PC-9 (cell line): ENCODE data around the gene AK9. TPM values are rescaled to one million over a fixed set of nuclear protein-coding genes. Genes with fewer than 3 reads are reported as not detected.

Source experiments
- Bru-seq: library from RNA; stranded (reverse); fragments of 400-500 nt; gene quantifications from one replicate; lab custom pipeline; 2021; lab: Mats Ljungman, UMichigan
- BruChase-seq, 2 experiments: library from RNA; stranded (reverse); fragments of 400-500 nt; gene quantifications; one replicate each; lab custom pipeline; 2021; lab: Mats Ljungman, UMichigan
- BruUV-seq: library from RNA; stranded (reverse); fragments of 400-500 nt; replicated peaks from 2 replicates; lab custom pipeline; 2021; lab: Mats Ljungman, UMichigan
- CTCF ChIA-PET: fragments of 300-600 bp; sonication (Branson Sonifier 250); formaldehyde crosslinking; loops from one replicate; lab custom pipeline; 2022; ENCODE audit warnings: antibody characterized with exemption; lab: Charles Lee
- POLR2A ChIA-PET: fragments of 300-600 bp; sonication (Branson Sonifier 250); formaldehyde crosslinking; loops from one replicate; lab custom pipeline; 2022; ENCODE audit warnings: antibody characterized with exemption; ENCODE audit not compliant: unreplicated experiment; lab: Charles Lee
- DNase-seq, 2 experiments: peaks; one replicate each; pipeline versions ENCODE4 v3.0.0 to v3.0.0-alpha.2; 2015 to 2022; ENCODE audit warnings: mixed read lengths in 1 of 2
- H2AFZ ChIP-seq: fragments of 200-600 bp; sonication (generic); 2 replicates; pipeline ENCODE4 v1.8.1; 2017; ENCODE audit warnings: antibody characterized with exemption
- H3F3A ChIP-seq: fragments of 200-600 bp; sonication (generic); 2 replicates; pipeline ENCODE4 v1.8.1; 2017; ENCODE audit warnings: antibody characterized with exemption, mild to moderate bottlenecking, low read depth; ENCODE audit not compliant: insufficient read depth
- H3K27ac ChIP-seq: fragments of 200-600 bp; sonication (generic); 2 replicates; pipeline ENCODE4 v1.6.1; 2016; ENCODE audit warnings: mixed run types
- H3K27me3 ChIP-seq: fragments of 200-600 bp; sonication (generic); 2 replicates; pipeline ENCODE4 v1.6.1; 2016; ENCODE audit warnings: low read depth, mixed run types; ENCODE audit not compliant: insufficient read depth
- H3K36me3 ChIP-seq: fragments of 200-600 bp; sonication (generic); 2 replicates; pipeline ENCODE4 v1.6.1; 2016; ENCODE audit warnings: low read depth, mixed run types
- H3K4me1 ChIP-seq: fragments of 200-600 bp; sonication (generic); replicated peaks from 2 replicates; pipeline ENCODE4 v1.6.1; 2016; ENCODE audit warnings: mixed run types; ENCODE audit not compliant: insufficient read depth
- H3K4me2 ChIP-seq: fragments of 200-600 bp; sonication (generic); 2 replicates; pipeline ENCODE4 v1.6.1; 2017; ENCODE audit warnings: mixed run types
- H3K4me3 ChIP-seq: fragments of 200-600 bp; sonication (generic); 2 replicates; pipeline ENCODE4 v1.6.1; 2016; ENCODE audit warnings: mixed run types
- H3K79me2 ChIP-seq: fragments of 200-600 bp; sonication (generic); 2 replicates; pipeline ENCODE4 v1.6.1; 2017; ENCODE audit warnings: low read depth, mixed run types
- H3K9me2 ChIP-seq: fragments of 200-600 bp; sonication (generic); 2 replicates; pipeline ENCODE4 v1.8.1; 2017; ENCODE audit warnings: mild to moderate bottlenecking; ENCODE audit not compliant: insufficient read depth
- H3K9me3 ChIP-seq: fragments of 200-600 bp; sonication (generic); 2 replicates; pipeline ENCODE4 v1.8.1; 2016; ENCODE audit warnings: low read depth; ENCODE audit not compliant: insufficient read depth
- H4K20me1 ChIP-seq: fragments of 200-600 bp; sonication (generic); 2 replicates; pipeline ENCODE4 v1.8.1; 2017; ENCODE audit not compliant: insufficient read depth
- EZH2 ChIP-seq: fragments of 200-600 bp; sonication (generic); IDR thresholded peaks from 2 replicates; pipeline ENCODE4 v1.8.0; 2017; ENCODE audit warnings: antibody characterized with exemption, low read depth
- intact Hi-C: fragments of 100-400 bp; cut with micrococcal nuclease; formaldehyde crosslinking; loops from one replicate; pipeline ENCODE4 v1.10.0; 2022; ENCODE audit not compliant: unreplicated experiment
- long read RNA-seq: library from polyadenylated mRNA; stranded (forward); transcript quantifications from one replicate; pipeline ENCODE4 v2.0.0, GENCODE V29; 2022
- total RNA-seq: library from RNA; stranded (reverse); gene quantifications from 2 replicates; pipeline ENCODE4 v1.2.3, GENCODE V29; 2021
- TF ChIP-seq, protein P1 (sequence below): fragments of 200-600 bp; sonication (generic); conservative IDR thresholded peaks from 2 replicates; pipeline ENCODE4 v1.6.1; 2017; ENCODE audit warnings: mixed run types, antibody characterized with exemption, mild to moderate bottlenecking, moderate library complexity

AK9 gene
- total RNA-seq (6.4 and 7.4 TPM in 2 replicates), Bru-seq, nascent RNA (percentile 40 among the genes with signal in this experiment), BruChase-seq, experiment 1, labeled RNA remaining after a 2-hour chase (percentile 38 among the genes with signal in this experiment), BruChase-seq, experiment 2, labeled RNA remaining after a 6-hour chase (percentile 32 among the genes with signal in this experiment)
- long read RNA-seq, partial matches to known transcripts, result 10 of 16 reads
- long read RNA-seq, other reads (novel, unspliced or antisense), result 6 of 16 reads

DNA sequence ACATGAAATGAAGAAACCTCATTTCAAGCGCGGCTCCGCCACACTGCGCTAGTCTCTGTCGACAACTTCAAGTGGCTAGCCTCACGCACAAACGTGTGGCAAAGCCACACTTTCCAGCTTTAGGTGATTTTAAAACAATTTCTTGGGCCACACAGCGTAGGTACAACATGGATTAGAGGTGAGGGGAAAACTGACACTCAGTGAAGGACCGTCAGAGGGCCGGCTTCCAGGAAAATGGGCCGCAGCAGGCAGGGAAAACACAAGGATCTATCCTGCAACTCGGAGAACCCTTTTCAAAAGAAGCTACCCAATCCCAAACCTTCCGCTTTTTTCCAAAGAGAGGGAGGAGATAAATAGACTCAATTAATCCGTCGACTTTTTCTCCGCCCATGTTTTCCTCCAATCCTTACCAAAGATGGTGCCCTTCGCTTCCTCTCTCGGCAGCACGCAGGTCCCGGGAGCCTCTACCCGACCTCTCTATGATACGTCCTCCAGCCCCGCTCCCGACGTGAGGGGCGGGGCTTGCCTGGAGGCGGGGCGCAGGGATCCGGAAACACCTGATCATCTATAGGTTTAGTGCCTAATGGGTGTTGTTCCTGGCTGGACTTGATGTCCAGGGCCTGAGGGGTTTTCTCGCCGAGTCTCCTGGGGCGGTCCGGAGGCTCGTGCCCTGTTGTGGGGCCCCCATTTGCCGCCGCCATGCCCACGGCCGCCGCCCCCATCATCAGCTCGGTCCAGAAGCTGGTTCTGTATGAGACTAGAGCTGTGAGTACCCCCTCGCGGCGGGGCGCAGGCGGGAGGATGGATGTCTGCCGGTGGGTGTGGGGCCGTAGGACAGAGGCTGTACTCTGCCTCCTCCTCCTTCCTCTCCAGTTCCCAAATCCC lies at the start of gene AK9, which contains the start of gene FIG4:
Gene AK9 (minus strand): TSS at position 466 of the 885 bp plus-strand sequence. CDS start 15,457 bp downstream, outside the sequence.
Gene FIG4 (plus strand): TSS at position 560 of the 885 bp plus-strand sequence. CDS start 140 bp downstream, at position 700.
- peak within 1 kb of the TSS; percentile 91 for H3K4me2 ChIP-seq
- intact Hi-C loops, result loop anchor here (2.0 to 10.0 kb wide), 3 partner anchors 308 to 596 kb away; partner anchors contain the start of genes CD164, CEP57L1 and SESN1
- H3K27me3 ChIP-seq, result no peaks in the 10 kb centered on the region
- H2AFZ ChIP-seq, result peak within 1 kb of the TSS; percentile 100
- CTCF ChIA-PET, result no interaction called here
- no peaks in the 10 kb centered on the region for H3K9me2 ChIP-seq
- TF ChIP-seq EZH2, result no peak
- TF ChIP-seq, protein P1, sequence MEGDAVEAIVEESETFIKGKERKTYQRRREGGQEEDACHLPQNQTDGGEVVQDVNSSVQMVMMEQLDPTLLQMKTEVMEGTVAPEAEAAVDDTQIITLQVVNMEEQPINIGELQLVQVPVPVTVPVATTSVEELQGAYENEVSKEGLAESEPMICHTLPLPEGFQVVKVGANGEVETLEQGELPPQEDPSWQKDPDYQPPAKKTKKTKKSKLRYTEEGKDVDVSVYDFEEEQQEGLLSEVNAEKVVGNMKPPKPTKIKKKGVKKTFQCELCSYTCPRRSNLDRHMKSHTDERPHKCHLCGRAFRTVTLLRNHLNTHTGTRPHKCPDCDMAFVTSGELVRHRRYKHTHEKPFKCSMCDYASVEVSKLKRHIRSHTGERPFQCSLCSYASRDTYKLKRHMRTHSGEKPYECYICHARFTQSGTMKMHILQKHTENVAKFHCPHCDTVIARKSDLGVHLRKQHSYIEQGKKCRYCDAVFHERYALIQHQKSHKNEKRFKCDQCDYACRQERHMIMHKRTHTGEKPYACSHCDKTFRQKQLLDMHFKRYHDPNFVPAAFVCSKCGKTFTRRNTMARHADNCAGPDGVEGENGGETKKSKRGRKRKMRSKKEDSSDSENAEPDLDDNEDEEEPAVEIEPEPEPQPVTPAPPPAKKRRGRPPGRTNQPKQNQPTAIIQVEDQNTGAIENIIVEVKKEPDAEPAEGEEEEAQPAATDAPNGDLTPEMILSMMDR, result no peak; the same call in 1 of the 2 replicates
- BruUV-seq, result TSS peak; percentile 82
- H3K36me3 ChIP-seq, result no peaks in the 10 kb centered on the region
- no peaks in the 10 kb centered on the region for H3K9me3 ChIP-seq
- POLR2A ChIA-PET, result interaction anchor here (0.6 to 0.7 kb wide), 5 partner anchors 16 to 1430 kb away, joined by 3 to 6 read pairs (median 5); partner anchors contain the start of genes PPIL6, SMPD2 and SNX3
- H3K27ac ChIP-seq, result peak within 1 kb of the TSS; percentile 74
- peaks cover 39% of the 10 kb centered on the region for H3K4me1 ChIP-seq
- peak within 1 kb of the TSS; percentile 92 for H3K4me3 ChIP-seq
- no peaks in the 10 kb centered on the region for H4K20me1 ChIP-seq
- H3K79me2 ChIP-seq, result peaks cover 15% of the 10 kb centered on the region
- DNase-seq, result peak; percentile 94
- H3F3A ChIP-seq, result peaks cover 13% of the 10 kb centered on the region; the same call in 1 of the 2 replicates

DNA sequence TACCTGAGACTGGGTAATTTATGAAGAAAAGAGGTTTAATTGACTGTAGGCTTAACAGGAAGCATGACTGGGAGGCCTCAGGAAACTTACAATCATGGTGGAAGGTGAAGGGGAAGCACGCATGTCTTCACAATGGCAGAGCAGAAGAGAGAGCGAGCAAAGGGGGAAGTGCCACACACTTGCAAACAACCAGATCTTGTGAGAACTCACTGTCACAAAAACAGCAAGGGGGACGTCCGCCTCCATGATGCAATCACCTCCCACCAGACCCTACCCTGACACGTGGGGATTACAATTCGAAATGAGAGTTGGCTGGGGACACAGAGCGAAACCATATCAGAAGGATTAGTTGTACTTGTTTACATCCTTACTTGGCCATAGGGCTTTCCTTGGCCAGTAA lies 49.8 kb upstream of the AK9 start:
- intact Hi-C loops, result no loop called here
- no peaks in the 10 kb centered on the region for H3K36me3 ChIP-seq
- 0 out of 2 replicates have a peak, but pooled peaks cover 5% of the 10 kb centered on the region for H3F3A ChIP-seq
- no peak overlapping the region for H3K4me3 ChIP-seq
- no peak for DNase-seq
- H4K20me1 ChIP-seq, result no peaks in the 10 kb centered on the region
- H3K27me3 ChIP-seq, result no peaks in the 10 kb centered on the region
- TF ChIP-seq, protein P1, result no peak
- TF ChIP-seq EZH2, result no peak
- no peak overlapping the region for H2AFZ ChIP-seq
- H3K9me3 ChIP-seq, result no peaks in the 10 kb centered on the region
- no peak overlapping the region for H3K4me2 ChIP-seq
- BruUV-seq, result no TSS peak
- H3K27ac ChIP-seq, result no peak overlapping the region
- H3K9me2 ChIP-seq, result no peaks in the 10 kb centered on the region
- peaks cover 11% of the 10 kb centered on the region for H3K4me1 ChIP-seq
- ChIA-PET CTCF (no interaction called here), POLR2A (no interaction called here)
- no peaks in the 10 kb centered on the region for H3K79me2 ChIP-seq

DNA sequence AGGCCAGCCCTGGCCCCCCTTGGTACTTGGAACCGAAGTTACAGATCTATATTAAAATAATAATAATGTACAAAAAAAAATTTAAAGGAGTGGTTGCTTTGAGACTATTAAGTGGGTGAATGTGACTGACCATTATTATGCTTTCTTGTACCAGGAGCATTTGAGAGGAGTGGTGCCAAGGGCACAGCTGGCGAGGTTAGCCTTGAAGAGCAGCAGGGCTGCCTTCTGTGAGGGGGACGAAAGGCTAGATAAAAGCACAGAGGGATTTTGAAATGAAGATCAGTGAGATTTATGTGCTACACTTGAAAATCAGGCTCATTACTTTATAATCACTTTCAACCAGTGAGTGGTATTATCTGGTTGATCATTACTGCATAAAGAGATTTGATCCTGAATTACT lies 48.7 kb upstream of the AK9 start:
- 0 out of 2 replicates have a peak, but pooled peaks cover 5% of the 10 kb centered on the region for H3F3A ChIP-seq
- H3K36me3 ChIP-seq, result no peaks in the 10 kb centered on the region
- BruUV-seq, result no TSS peak
- no peak overlapping the region for H2AFZ ChIP-seq
- peaks cover 11% of the 10 kb centered on the region for H3K4me1 ChIP-seq
- no peaks in the 10 kb centered on the region for H3K27me3 ChIP-seq
- H3K9me3 ChIP-seq, result no peaks in the 10 kb centered on the region
- no peaks in the 10 kb centered on the region for H4K20me1 ChIP-seq
- ChIA-PET POLR2A (no interaction called here), CTCF (no interaction called here)
- H3K79me2 ChIP-seq, result no peaks in the 10 kb centered on the region
- no peak overlapping the region for H3K4me3 ChIP-seq
- no peak overlapping the region for H3K4me2 ChIP-seq
- no peaks in the 10 kb centered on the region for H3K9me2 ChIP-seq
- no peak for DNase-seq
- TF ChIP-seq, protein P1, result no peak
- no peak for TF ChIP-seq EZH2
- H3K27ac ChIP-seq, result no peak overlapping the region
- intact Hi-C loops, result no loop called here
